ENCODE data around the gene CD48. TPM values are rescaled to one million over a fixed set of nuclear protein-coding genes. Genes with fewer than 3 reads are reported as not detected.
"Not testable (repeated sequence)": the region's sequence is repeated elsewhere in the genome, so short reads cannot be mapped to it uniquely, and the experiment has no call there.

CD48 gene
- polyA plus RNA-seq, 1 donor = 1.9 TPM

DNA sequence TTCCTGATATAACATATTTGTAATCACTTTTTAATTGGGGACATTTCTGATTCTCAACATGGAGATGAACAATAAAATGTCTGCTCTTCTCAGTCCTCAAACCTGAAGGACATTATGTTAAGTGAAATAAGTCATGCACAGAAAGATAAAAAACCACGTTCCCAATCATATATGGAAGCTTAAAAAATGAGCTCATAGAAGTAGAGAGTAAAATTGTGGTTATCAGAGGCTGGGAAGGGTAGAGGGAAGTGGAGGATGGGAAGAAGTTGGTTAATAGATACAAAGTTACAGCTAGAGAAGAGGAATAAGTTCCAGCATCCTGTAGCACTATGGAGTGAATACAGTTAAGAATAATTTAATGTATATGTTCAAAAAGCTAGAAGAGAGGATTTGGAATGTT is 1.5 kb upstream of the CD48 start:
- no peak for DNase-seq (ENCODE audit: low read depth)

DNA sequence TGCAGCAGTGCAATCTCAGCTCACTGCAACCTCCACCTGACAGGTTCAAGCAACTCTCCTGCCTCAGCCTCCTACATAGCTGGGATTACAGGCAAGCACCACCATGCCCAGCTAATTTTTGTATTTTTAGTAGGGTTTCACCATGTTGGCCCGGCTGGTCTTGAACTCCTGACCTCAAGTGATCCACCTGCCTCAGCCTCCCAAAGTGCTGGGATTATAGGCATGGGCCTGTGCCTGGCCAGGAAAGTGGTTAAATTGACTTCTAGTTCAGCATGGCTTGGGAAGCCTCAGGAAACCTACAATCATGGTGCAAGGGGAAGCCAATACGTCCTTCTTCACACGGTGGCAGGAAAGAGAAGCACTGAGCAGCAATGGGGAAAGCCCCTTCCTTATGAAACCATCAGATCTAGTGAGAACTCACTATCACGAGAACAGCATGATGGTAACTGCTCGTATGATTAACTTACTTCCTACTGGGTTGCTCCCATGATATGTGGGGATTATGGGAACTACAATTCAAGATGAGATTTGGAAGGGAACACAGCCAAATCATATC is 981 bp upstream of the CD48 start:
- DNase-seq (ENCODE audit: low read depth) = not testable (repeated sequence)

DNA sequence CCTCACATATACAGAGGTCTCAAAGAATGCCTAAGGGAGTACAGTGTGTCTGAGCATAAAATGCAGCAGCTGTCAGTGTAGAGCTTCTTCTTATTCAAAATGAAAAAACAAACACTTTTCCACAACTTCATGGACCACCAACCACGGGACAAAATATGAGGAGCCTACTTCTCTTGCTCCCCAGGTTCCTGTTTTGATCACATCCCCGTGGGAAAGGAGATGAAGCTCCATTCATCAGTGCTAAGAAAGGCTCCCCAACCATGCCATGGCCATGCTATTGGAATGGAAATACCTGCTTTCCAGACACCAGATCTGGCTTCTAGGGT is 383 bp downstream of the CD48 start:
- DNase-seq (ENCODE audit: low read depth) = no peak

DNA sequence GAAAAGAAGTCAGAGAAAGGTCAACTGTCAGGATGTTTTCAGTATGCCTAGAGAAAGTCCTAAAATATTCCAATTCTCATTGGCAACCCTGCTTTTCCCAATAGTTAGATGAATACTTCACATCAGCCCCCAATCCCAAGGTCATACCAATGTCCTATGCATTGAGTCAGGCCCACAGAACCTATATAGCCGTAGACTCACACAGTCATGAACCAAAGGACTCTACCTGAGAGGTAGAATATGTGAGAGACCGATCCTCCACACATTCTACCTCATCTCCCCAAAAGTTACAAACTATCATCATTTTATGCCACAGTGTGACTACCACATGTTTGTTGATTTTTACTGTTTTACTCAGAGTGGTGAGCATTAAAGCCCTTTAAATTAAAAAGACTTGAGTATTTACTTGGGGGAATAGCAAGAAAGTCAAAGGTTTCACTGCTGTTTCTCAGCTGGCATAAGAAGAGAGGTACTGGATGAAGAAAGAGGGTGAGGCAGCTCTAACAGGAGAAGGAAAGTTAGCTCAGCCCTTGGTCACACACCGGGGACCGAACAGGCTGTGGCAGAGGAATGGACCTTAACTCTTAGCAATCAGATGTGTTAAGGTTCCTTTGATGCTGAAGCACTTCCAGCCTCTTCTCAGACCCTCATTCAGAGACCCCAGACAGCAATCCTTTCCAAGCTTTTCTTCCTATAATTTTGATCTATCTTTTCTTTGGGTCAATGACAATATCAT is 937 bp downstream of the CD48 start:
- no peak for DNase-seq (ENCODE audit: low read depth)

DNA sequence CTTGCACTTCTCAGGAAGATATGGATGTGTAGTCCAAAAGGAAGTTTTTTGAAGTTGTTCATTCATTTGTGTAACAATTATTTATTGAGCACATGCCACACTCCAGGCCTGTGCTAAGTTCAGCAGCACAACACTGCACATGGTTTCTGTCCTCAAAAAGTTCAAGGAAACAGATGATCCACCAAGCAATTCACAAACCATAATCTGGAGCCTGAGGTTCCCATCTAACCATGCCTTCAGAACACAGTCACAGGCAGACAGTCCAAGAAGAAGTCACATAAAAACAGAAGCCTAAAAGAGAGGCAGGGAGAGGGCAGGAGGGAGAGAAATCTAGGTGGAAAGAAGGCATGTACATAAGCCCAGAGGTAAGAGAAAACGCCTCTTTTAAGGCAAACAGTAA is 1.9 kb downstream of the CD48 start:
- no peak for DNase-seq (ENCODE audit: low read depth)

DNA sequence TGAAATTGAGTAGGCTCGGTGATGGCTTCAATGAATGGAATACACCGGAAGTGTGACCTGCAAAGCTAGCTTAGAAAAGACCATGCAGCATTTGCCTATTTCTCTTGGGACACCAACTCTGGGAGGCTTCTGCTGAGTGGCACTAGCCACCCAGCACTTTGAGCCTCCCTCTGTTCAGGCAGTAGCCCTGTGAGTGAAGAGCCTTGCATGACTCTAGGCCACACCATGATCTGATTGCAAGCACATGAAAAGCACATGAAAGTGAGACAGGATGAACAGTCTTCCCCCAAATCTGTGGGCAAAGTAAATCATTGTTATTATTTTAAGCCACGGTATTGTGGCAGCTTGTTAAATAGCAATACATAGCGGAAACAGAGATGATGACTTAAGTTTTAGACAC is 2.8 kb downstream of the CD48 start:
- DNase-seq (ENCODE audit: low read depth) = no peak

DNA sequence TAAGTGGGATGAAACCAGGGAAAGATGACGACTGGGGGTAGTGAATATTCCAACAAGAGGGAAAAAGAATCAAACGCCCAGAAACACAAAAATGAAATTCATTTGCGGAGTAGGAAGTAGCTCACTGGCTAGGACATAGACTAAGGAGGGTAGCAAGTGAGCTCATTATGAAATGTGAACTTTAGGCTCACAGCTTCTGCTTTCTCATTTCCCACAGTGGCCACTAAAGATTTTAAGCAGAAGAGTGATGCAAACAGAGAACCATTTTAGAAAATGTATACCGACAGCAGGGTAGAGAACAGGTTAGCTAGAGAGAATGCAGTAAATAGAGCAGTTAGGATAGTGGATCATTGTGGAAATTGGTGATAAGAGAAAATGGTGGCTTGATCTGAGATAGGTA is 3.5 kb downstream of the CD48 start:
- no peak for DNase-seq (ENCODE audit: low read depth)

DNA sequence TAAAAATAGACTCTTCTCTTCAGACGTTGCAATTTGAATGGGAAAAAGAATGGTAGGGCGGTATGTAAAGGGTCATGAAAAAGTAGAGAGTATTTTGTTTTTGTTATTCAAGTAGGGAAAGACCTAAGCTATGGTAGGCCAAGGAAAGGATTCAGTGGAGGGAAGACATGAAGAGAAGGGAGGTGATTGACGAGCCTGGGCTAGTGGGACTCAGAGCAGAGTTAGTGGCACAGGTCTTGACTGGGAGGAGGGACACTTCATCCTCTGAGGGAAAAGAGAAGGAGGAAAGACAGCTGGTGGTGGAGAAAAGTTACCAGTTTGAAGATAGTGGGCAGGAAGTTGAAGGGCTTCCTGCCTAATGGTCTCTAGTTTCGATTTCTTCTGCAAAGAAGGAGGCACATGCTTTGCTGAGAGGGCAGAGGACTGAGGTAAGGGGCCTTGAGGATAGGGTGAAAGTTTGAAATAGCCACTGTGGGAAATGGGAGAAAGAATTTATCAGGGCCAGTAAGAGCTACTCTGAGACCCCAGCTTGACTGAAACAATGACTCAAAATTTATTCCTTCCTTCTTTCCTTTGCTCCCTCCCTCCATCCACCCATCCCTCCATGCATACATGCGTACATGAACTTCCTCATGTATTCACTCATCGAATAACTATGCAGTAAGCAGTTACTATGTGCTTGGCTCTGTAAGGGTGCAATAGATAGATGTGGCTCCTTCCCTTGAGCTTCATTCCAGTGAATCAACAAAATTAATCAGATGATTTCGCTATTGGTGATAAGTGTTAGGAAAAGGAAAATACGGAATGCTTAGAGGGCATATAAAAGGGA is 4.2 kb downstream of the CD48 start:
- no peak for DNase-seq (ENCODE audit: low read depth)

DNA sequence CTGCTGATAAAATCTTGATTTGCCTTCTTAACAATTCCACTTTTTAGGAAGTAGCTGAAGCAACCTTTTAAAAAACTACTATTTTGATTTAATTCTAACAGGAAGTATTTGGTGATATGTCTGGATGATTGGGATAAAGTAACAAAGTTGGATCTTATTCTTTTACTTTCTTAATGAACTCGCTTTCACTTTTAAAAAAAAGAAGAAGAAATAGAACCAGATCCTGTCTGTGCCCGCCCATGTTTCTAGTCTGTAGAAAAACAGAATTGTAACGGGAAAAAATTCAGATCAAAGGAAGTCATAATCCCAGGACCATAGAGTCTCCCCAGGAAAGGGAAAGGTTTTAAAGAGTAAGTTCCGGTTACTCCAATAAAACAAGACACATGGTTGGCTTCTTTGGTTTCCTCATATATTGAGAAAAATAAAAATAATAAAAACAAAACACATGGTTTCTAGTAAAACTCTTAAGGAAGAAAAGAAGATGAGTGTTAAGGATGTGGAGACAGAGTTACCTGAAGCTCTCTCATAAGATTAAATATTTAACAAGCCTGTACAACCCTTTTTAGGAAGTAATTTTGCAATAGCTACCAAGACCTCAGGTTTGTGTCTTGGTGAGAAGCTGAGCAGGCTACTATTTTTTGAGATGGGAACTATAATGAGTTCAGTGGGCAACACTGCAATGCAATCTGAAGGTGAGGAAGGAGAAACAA is 4.9 kb downstream of the CD48 start:
- no peak for DNase-seq (ENCODE audit: low read depth)

DNA sequence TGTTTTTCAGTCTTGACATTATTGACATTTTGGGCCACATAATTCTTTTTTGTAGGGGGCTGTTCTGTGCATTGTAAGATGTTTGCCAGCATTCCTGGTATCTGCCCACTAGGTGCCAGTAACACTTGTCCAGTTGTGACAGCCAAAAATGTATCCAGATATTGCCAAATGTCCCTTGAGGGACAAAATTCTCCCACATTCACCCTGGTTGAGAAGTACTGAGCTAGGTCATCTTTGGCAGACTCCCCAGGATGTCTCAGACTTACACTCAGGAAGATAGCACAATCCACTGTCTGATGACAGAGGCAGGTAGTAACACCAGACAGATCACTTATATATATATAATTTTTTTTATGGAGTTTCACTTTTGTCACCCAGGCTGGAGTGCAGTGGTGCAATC is 5.9 kb downstream of the CD48 start:
- no peak for DNase-seq (ENCODE audit: low read depth)

DNA sequence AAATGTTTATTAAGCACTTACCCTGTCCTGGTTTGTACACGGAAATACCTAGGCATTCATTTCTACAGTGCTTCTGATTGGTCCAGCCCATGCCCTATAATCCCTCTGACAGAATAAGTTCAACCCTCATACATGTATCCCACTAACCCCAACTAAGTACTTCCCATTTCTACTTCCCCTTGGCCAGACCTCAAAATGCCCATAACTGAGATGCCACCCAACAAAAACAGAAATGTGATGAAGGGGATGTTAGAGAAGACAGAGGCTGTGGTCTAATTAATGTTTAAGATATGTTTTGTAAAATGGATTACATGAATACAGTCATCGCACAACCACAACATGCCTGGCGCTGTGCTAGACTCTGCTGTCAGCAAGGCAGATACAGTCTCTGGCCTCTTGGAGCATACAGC is 6.4 kb downstream of the CD48 start:
- DNase-seq (ENCODE audit: low read depth) = not testable (repeated sequence)

DNA sequence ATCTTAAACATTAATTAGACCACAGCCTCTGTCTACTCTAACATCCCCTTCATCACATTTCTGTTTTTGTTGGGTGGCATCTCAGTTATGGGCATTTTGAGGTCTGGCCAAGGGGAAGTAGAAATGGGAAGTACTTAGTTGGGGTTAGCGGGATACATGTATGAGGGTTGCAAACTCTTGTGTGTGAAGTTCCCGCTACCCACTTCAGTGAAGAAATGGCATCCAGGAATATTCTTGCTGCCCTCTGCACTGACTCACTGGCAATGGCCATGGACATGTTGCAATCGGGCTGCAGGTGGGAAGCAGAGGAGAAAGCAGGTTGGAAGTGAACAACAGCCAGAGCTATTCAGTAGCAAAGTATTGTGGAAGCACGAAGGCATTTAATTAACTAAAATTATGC is 7.4 kb downstream of the CD48 start:
- no peak for DNase-seq (ENCODE audit: low read depth)

DNA sequence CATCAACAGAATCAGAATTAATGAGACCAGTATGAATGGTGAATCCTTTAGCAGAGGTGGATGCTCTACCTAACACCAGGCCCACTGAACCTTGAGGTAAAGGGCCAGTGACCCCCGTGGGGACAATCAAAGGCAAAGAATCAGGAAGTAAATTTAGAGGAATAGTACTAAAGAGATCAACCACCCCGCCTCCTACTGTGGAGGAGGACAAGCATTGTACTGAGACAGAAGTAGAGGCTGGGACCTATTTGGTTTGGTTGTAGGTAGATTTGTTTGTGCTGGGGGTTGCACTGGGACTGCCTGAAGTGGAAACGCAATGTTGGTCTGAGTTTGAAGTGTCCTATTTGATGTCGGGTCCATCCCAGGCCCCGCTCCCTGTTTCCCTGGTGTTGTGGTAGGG is 9.5 kb downstream of the CD48 start:
- no peak for DNase-seq (ENCODE audit: low read depth)

DNA sequence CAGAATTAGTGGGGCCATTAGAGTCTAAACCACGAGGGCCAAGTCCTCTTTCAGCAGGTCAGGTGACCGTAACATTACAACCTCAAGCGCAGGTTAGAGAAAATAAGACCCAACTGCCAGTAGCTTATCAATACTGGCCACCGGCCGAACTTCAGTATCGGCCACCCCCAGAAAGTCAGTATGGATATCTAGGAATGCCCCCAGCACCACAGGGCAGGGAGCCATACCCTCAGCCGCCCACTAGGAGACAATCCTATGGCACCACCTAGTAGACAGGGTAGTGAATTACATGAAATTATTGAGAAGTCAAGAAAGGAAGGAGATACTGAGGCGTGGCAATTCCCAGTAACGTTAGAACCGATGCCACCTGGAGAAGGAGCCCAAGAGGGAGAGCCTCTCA is 19.2 kb downstream of the CD48 start:
- DNase-seq (ENCODE audit: low read depth) = not testable (repeated sequence)

DNA sequence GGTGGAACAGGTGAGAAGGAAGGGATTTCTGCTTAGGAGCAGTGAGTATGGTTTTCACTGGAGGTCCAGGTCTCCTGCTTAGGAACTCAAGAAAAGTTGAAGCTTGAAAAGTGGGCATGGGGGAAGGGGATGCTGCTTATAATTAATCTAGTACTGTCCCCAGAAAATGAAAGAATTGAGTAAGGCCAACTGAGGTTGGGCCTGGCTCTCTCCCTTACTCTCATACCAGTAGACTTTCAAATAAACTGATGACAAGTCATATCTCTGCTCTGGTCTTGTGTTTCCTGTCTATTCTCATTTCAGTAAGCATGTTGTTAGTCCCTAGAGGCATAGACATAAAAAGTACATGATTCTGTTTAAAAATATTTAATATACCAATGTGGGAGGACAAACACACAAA is 26.4 kb downstream of the CD48 start:
- no peak for DNase-seq (ENCODE audit: low read depth)

DNA sequence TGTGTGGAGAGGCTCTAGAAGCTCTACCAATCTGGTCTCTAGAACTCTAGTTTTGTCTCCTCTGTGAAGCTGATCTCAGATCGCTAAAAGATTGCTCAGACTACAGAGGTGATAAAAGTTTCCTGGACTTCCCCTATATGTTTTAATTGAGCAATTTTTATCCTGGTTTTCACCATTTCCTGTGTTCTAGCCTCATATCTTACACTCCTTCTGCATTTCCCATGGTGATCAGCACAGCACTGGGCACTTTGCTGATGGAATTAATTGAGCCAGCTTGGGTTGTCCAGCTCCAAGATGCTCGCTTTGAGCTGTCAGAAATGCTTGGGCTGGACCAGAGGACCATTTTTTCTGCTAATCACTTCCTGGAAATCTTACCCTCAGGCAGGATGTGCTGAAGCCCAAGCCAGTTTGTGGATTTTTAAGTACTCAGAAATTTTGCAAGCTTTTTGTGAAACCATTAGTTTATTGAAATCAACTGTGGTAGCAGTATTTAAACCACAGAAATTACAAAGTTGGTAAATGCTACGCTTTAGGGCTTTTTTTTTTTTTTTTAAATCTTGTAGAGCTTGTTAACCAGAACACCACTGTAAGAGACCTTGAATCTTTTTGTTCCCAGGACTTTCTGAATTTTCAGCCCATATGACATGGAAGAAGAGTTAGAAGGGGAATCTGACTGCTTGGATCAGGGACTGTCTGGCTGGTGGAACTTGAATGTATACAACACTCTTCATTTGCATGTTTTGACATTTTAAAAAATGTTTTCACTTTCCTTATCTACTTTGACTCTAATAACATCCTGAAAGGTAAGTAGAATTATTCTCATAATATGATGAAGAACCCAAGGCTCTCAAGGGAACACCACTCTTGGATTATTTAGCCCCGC is 28.4 kb downstream of the CD48 start:
- no peak for DNase-seq (ENCODE audit: low read depth)

DNA sequence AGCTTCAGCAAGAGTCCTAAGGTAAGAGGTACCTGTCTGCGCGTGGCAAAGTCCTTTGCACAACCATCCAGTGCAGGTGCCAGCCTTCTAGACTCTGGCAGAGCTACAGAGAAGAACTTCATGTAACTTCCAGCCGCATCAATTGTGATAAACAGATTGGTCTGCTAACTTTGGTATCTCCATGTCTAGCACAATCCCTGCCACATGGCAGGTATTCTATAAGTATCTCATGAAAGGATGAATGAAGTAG is 29.8 kb downstream of the CD48 start:
- DNase-seq (ENCODE audit: low read depth) = no peak

DNA sequence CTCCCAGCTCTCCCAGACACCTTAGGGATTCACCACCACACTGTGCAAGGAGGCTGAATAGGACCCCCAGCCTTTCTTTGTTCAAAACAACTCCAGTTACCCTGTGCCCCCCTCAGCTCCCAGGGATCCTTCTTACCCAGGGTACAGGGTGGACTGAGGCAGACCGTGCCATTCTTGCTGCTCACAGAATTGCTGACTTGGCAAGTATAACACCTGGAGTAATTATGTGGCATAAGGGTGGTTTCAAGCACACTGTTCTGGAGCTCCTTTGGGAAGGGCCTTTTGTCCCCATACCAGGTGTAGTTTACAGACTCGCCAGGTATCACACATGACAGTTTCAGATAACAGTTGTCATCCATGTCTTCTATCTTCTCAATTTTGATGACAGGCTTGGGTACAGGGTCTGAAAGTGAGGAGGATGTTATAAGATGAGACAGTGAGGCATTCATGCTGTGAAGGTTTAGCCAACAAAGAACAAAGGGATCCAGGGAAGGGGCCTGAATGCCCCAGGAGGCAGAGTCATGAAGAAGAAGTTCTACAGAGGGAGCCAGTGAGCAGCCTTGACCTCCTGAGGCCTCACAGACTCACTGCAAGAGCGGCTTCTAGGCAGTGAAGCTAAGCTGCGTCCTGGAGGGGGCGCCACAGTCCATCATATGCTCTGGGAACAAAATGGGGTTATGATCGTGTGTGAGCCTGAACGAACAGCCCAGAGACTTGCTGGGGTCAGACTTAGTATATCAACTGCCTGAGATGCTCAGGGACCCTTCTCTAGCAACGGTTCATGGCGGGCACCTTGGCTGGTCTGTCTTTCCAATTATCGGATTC is 30.3 kb downstream of the CD48 start:
- DNase-seq (ENCODE audit: low read depth) = no peak

DNA sequence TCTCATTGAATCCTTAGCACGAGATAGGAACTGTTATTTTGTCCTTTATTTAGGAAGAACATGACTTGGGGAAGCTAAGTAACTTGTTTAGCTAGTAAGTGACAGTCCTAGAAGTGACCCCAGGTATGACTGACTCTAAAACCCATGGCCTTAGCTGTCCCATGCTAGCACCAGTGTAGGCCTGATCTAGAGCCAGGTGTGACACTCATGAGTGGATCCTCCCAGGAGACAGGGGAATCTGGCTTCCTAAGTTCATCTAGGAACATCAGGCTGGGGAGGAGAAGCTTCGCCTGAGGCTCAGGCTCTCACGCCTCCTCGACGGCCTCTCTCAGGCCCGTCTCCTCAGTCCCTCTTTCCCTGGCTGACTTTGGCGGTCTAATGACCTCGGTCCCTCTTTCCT is 31.2 kb downstream of the CD48 start:
- DNase-seq (ENCODE audit: low read depth) = no peak

DNA sequence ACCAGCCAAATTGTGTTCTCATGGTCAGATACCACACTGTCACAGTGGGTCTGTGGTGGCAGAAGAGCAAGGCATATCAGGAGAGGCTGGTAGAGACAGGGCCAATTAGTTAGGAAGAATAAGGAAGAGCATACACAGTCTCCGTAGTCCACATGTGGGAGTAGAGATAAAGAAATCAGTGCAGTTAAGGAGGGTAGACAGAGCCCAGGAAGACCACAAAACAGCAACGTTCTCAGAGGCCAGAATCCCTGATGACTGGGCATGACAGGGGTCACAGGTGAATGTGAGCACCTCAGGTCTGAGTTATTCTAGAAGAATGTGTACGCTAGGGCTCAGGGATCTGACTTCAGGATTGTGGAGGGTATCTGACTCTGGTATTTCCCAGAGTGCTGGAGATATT is 31.7 kb downstream of the CD48 start:
- no peak for DNase-seq (ENCODE audit: low read depth)

Data from forelimb muscle (tissue), 1 donor.